OCI-LY3 (cell line): ENCODE measurements around the gene NUTF2.
A peak's percentile ranks its signal among the peaks of the same experiment; 100 is the strongest.
"Not testable (repeated sequence)": the region's sequence is repeated elsewhere in the genome, so short reads cannot be mapped to it uniquely, and the experiment has no call there.

Source experiments
- H2AFZ ChIP-seq: fragments of 200-600, 300-600 bp; shearing (Covaris generic); 2 replicates; pipeline ENCODE4 v1.6.0; 2014; ENCODE audit warnings: antibody characterized with exemption, low read depth, low read length
- H3K27ac ChIP-seq: fragments of 200-600, 300-600 bp; sonication (generic); 2 replicates; pipeline ENCODE4 v1.5.1; 2014; ENCODE audit warnings: mild to moderate bottlenecking, low read length, moderate library complexity, mixed read lengths
- H3K27me3 ChIP-seq: fragments of 200-600, 300-600 bp; sonication (generic); 2 replicates; pipeline ENCODE4 v1.6.1; 2014; ENCODE audit warnings: low read depth, low read length, mixed read lengths
- H3K36me3 ChIP-seq: fragments of 200-600, 300-600 bp; sonication (generic); replicated peaks from 2 replicates; pipeline ENCODE3; 2014; ENCODE audit warnings: low read depth, low read length, mixed read lengths
- H3K4me1 ChIP-seq: fragments of 300-600, 200-600 bp; sonication (generic); 2 replicates; pipeline ENCODE4 v1.6.1; 2014; ENCODE audit warnings: low read length, mixed read lengths
- H3K4me2 ChIP-seq: fragments of 200-600, 300-600 bp; sonication (generic); 2 replicates; pipeline ENCODE4 v1.6.1; 2014; ENCODE audit warnings: low read length, mixed read lengths
- H3K4me3 ChIP-seq: fragments of 300-600, 200-600 bp; sonication (generic); 2 replicates; pipeline ENCODE4 v1.5.1; 2014; ENCODE audit warnings: antibody characterized with exemption, mild to moderate bottlenecking, low read length, moderate library complexity
- H3K79me2 ChIP-seq: fragments of 300-600, 200-600 bp; shearing (Covaris generic); 2 replicates; pipeline ENCODE4 v1.6.1; 2014; ENCODE audit warnings: mild to moderate bottlenecking, low read length, mixed read lengths
- H3K9ac ChIP-seq: fragments of 300-600, 200-600 bp; shearing (Covaris generic); 2 replicates; pipeline ENCODE4 v1.6.0; 2014; ENCODE audit warnings: mild to moderate bottlenecking, low read length, moderate library complexity
- H3K9me3 ChIP-seq: fragments of 200-600, 300-600 bp; shearing (Covaris generic); 2 replicates; pipeline ENCODE4 v1.6.1; 2014; ENCODE audit warnings: low read length, mixed read lengths; ENCODE audit not compliant: insufficient read depth
- H4K20me1 ChIP-seq: fragments of 200-600, 300-600 bp; sonication (generic); 2 replicates; pipeline ENCODE4 v1.6.1; 2016; ENCODE audit warnings: low read length, mixed read lengths; ENCODE audit not compliant: insufficient read depth
- EZH2phosphoT487 ChIP-seq: fragments of 200-600 bp; shearing (Covaris generic); IDR thresholded peaks from 2 replicates; pipeline ENCODE4 v1.6.1; 2018; ENCODE audit warnings: antibody characterized with exemption, mixed run types, low read depth
- TF ChIP-seq, protein P1 (sequence below): fragments of 200-600, 300-600 bp; sonication (generic); IDR thresholded peaks from 2 replicates; pipeline ENCODE4 v1.5.1; 2014; ENCODE audit warnings: antibody characterized with exemption, low read length, low read depth

Gene NUTF2

DNA sequence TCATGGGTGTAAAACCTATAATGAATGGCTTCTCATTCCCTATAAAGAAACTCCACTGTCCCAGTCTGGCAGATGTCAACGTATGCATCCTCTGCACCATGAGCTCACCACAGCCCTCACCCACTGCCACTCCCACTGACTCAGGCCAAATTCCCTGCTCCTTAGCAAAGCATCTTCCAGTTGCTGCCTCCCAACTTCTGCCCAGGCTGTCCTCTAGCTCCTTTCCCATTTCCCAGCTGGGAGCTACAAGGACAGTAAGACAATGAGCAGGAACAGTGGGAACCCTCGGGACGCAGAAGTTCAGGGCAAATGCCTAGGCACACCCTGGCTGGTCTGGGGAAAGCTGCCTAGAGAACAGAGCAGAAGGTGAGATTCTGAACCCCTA lies 13.7 kb upstream of the NUTF2 start:
- peak overlapping the region; percentile 76 for H3K9ac ChIP-seq
- peak overlapping the region; percentile 99 for H2AFZ ChIP-seq
- no peak overlapping the region for H3K27ac ChIP-seq
- peak overlapping the region; percentile 98 for H3K4me2 ChIP-seq
- H3K9me3 ChIP-seq, result no peaks in the 10 kb centered on the region
- H3K27me3 ChIP-seq, result no peaks in the 10 kb centered on the region
- H3K4me1 ChIP-seq, result peaks cover 8% of the 10 kb centered on the region
- TF ChIP-seq, protein P1, sequence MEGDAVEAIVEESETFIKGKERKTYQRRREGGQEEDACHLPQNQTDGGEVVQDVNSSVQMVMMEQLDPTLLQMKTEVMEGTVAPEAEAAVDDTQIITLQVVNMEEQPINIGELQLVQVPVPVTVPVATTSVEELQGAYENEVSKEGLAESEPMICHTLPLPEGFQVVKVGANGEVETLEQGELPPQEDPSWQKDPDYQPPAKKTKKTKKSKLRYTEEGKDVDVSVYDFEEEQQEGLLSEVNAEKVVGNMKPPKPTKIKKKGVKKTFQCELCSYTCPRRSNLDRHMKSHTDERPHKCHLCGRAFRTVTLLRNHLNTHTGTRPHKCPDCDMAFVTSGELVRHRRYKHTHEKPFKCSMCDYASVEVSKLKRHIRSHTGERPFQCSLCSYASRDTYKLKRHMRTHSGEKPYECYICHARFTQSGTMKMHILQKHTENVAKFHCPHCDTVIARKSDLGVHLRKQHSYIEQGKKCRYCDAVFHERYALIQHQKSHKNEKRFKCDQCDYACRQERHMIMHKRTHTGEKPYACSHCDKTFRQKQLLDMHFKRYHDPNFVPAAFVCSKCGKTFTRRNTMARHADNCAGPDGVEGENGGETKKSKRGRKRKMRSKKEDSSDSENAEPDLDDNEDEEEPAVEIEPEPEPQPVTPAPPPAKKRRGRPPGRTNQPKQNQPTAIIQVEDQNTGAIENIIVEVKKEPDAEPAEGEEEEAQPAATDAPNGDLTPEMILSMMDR, result no peak
- no peak for TF ChIP-seq EZH2phosphoT487
- no peaks in the 10 kb centered on the region for H3K36me3 ChIP-seq
- H3K79me2 ChIP-seq, result peaks cover 4% of the 10 kb centered on the region; the same call in 1 of the 2 replicates
- H4K20me1 ChIP-seq, result no peaks in the 10 kb centered on the region
- peak overlapping the region; percentile 89 for H3K4me3 ChIP-seq

DNA sequence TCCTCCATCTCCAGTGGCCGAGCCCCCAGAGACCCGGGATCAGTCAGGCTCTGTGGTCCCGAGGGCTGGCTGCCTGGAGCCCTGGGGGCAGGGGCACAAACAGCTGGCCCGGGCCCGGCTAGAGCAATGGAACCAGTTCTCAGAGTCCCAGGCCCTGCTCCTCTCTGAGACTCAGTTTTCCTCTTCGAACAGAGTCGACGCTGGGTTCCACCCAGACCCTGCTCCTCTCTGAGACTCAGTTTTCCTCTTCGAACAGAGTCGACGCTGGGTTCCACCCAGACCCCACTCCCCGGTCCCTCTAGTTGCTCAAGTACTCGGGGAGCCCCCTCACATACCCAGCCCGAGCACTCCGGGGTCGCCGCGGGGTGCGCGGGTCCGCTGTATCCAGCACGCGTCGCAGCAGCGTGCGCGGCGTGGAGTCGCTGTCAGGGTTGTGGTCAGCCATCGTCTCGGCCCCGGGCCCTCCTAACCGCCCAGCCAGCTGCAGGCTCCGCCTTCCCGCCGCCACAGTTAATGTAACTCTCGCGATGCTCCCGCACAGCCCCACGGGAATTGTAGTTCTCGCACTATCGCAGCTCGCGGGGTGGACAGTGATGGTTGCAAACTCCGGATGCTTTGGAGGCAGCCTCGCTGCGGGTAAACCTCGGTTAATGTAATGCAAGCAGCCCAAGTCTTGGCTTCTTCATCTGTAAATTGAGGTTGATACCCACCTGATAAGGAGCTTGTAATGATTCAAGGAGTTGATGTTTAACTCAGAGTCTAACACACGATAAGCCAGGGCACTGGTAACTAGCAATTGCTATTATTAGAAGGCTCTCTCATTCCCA lies 13.1 kb upstream of the NUTF2 start:
- Histone ChIP-seq H3K27me3 (no peaks in the 10 kb centered on the region), H3K9ac (peak overlapping the region; percentile 76), H4K20me1 (no peaks in the 10 kb centered on the region), H3K9me3 (no peaks in the 10 kb centered on the region), H3K4me2 (peak overlapping the region; percentile 98), H3K4me3 (peak overlapping the region; percentile 89), H3K36me3 (no peaks in the 10 kb centered on the region), H3K27ac (no peak overlapping the region), H3K79me2 (peaks cover 4% of the 10 kb centered on the region; the same call in 1 of the 2 replicates), H3K4me1 (peaks cover 8% of the 10 kb centered on the region), H2AFZ (peak overlapping the region; percentile 99)
- TF ChIP-seq EZH2phosphoT487, result no peak
- TF ChIP-seq, protein P1, result no peak

DNA sequence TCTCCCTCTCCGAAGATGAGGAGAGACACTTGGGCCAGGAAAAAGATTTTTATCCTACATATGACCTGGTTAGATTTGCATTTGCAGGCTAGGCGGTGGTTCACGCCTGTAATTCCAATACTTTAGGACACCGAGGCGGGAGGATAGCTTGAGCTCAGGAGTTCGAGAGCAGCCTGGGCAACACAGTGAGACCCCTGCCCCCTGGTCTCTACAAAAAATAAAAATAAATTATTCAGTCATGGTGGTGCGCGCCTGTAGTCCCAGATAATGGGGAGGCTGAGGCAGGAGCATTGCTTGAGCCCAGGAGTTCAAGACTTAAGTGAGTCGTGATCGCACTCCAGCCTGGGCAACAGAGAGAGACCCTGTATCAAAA lies 12.5 kb upstream of the NUTF2 start:
- peak overlapping the region; percentile 76 for H3K9ac ChIP-seq
- peaks cover 8% of the 10 kb centered on the region for H3K4me1 ChIP-seq
- no peak overlapping the region for H3K27ac ChIP-seq
- peak overlapping the region; percentile 89 for H3K4me3 ChIP-seq
- H3K79me2 ChIP-seq, result peaks cover 4% of the 10 kb centered on the region; the same call in 1 of the 2 replicates
- H3K36me3 ChIP-seq, result no peaks in the 10 kb centered on the region
- H4K20me1 ChIP-seq, result no peaks in the 10 kb centered on the region
- TF ChIP-seq EZH2phosphoT487, result no peak
- TF ChIP-seq, protein P1, result no peak
- no peaks in the 10 kb centered on the region for H3K27me3 ChIP-seq
- H3K9me3 ChIP-seq, result no peaks in the 10 kb centered on the region
- peak overlapping the region; percentile 98 for H3K4me2 ChIP-seq
- H2AFZ ChIP-seq, result peak overlapping the region; percentile 99

DNA sequence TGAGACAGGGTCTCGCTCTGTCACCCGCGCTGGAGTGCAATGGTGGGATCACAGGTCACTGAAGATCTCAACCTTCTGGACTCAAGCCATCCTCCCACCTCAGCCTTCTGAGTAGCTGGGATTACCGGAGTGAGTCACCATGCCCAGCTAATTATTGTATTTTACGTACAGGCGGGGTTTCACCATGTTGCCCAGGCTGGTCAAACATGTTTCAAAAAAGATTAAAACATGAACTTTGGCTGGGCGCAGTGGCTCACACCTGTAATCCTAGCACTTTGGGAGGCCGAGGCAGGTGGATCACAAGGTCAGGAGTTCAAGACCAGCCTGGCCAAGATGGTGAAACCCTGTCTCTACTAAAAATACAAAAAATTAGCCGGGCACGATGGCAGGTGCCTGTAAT lies 9.5 kb upstream of the NUTF2 start:
- not testable (repeated sequence) for H2AFZ ChIP-seq, H3K9me3 ChIP-seq, H3K79me2 ChIP-seq, H3K27me3 ChIP-seq, H4K20me1 ChIP-seq, H3K36me3 ChIP-seq, H3K9ac ChIP-seq, H3K4me3 ChIP-seq, H3K4me2 ChIP-seq, H3K27ac ChIP-seq
- peaks cover 13% of the 10 kb centered on the region for H3K4me1 ChIP-seq
